ENCODE results near the gene SMIM35.

SMIM35 gene

DNA sequence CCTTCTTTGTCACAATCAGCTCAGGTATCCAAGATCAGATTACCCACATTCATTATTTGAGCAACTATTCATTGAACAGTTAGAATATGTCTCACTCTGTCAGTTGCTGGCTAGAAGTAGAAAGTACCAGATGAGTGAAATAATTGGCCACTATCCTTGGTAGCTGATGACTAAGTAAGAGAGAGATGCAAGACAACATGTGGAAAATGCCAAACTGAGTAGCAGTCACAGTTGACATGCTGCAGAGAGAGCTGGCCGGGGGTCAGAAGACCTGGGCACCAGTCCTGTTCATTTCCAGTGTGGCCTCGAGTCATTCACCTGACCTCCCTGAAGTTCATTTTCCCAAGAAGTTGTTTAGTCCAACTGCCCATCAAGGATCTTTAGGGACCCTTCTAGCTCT lies 22.5 kb upstream of the SMIM35 start:
- no peak for DNase-seq (ENCODE audit: low spot score)

DNA sequence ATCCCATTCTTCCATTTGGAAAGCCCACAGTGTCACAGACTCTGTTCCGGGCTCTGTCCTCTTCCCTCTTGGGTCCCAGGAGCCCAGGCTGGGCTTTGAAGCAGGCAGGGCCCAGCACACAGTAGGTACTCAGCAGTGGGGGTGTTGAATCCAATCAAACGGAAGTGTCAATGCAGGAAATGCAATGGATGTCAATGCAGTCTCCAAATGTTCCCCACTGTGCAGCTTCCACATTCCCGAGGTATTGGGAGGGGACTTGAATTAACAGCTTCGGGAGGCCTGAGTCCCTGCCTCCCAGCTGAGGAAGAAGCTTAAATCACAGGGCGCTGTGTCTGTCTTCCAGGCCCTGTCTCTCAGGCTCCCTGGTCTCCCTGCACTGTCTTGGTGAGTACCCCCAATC lies 21.8 kb upstream of the SMIM35 start:
- DNase-seq (ENCODE audit: low spot score): peak; percentile 50

DNA sequence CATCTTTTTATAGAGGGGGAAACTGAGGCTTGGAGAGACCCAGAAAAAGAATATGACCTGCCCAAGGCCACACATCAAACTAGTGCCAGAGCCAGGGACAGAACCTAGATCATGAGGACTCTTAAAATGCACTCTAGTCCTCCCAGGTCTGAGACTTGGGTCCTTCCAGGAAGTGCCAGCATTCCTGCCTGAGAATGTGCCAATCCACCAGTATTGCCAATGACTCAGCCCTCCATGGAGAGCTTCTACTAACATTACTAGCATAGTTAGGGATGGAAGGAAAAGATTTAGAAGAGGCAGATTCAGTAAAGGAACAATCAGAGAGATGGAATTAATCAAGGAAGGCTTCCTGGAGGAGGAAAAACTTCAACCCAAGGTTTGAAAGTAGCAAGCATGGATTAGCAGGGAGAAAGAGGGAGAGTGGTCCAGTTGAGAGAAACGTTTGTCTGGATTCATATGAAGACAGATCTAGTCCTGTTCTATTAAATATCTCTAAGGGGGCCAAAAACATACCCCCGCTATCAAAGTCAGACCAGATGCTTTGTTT lies 20.1 kb upstream of the SMIM35 start:
- DNase-seq (ENCODE audit: low spot score): no peak

DNA sequence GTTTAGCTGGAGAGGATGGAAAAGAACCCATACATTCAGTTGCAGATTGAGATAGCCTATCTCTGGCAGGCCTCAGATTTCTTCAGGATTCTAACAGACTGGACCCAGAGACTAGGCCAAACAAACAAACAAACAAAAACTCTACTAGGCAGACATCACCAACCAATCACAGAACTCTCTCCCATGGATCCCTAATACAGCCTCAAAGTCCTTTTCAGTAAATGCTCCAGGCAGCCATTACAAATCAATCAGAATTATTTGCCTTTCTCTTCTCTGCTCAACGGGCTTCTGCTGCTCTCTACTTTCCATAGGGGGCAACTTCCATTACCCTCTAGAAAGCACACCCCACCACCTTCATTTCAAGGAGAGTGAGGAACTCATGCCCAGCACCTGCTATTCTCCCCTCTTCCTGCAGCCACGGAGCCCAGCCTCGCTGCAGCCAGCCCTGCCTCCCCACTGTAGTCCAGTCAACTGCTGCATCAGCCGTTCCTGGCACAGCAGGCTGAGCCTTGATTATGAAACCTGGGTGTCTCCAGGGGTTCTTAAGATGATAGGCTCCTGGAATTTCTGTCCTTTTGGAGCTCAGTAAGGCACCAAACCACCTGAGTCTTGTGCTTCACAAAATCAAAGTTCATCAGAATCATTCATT lies 19.0 kb upstream of the SMIM35 start:
- no peak for DNase-seq (ENCODE audit: low spot score)

DNA sequence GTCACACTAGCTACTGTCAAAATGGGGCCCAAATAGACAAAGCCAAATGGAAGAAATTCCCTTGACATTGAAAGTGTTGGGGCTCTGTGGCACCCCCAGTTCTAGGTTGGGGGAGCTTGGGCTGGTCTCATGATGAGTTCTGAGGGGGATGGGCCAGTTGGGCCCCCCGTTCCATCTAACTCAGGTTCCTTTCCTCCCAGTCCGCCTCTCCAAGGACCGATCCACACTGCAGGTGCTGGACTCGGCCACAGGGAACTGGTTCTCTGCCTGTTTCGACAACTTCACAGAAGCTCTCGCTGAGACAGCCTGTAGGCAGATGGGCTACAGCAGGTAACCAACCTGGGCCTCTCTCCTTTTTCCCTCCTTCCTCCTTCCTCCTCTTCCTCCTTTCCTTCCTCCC lies 17.7 kb upstream of the SMIM35 start:
- no peak for DNase-seq (ENCODE audit: low spot score)

DNA sequence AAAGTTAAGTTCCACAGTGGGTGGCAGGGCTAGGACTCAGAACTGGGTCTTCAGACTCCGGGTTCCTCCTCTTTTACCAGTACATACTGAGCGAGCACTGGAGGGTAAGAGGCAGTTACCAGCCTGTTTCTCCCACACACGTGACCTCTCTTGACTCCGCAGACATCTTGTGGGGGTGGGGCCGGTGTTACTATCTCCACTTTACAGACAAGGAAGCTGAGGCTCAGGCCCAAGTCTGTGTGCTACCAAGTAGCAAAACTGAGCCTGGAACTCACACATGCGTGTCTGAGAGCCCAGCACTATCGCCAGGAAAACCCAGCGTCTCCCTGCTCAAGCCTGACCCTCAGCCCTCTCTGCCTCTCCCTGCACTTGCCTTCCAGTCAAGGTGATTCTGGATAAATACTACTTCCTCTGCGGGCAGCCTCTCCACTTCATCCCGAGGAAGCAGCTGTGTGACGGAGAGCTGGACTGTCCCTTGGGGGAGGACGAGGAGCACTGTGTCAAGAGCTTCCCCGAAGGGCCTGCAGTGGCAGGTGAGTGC lies 16.0 kb upstream of the SMIM35 start:
- no peak for DNase-seq (ENCODE audit: low spot score)

DNA sequence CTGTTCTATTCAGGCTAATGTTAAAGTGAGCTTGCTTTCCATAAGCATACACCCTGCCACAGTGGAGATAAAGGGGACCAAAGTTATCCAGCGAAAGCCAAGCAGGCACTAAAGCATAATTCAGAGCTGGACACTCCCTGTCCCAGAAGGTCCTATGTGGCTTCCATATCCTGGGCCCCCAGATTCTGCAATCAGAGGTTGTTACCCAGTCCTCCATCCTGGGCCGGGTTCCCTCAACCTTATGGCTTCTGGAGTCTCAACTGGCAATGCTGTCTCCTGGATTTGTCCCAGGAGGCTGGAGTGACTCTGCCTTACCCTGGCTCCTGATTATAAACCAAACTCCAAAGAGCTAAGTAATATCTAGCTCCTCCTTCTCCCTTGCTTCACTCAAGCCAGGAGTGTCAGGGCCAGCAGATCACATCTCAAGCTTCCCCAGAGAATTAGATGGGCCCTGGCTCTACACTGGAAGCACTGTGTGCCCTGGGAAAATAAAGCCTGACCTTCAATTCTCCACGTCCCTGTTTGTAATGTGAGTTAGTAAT lies 14.0 kb upstream of the SMIM35 start:
- DNase-seq (ENCODE audit: low spot score): no peak

DNA sequence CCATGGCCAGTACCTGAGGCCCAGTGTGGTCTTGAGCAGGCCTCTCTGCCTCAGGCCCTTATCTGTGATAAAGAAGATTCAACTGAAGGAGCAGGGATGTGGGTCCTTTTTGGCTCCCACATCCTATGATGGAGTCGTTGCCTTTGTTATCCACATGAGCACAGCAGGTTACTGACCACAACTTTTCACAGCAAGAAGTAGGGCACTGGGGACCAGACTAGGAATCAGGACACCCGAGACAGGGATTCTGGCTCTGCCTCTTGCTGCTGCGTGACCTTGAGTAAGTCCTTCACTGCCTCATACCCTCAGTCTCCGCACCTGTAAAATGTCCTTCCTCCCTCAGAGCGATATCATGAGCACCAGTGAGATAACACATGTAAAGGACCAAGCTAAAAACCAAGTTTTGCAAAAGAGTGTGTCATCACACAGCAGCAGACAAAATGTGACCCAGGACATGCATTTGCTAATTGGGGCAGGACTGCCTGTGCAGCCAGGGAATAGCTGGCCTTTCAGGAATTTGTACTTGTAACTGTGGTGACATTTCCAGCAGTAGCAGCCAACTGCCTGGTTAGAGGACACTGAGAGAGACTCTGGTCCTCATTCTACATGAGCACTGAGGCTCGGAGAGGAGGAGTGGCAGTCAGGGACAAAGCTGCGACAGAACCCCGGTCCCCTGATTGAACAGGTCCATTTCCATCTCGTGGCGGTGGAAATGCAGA lies 13.2 kb upstream of the SMIM35 start:
- no peak for DNase-seq (ENCODE audit: low spot score)

DNA sequence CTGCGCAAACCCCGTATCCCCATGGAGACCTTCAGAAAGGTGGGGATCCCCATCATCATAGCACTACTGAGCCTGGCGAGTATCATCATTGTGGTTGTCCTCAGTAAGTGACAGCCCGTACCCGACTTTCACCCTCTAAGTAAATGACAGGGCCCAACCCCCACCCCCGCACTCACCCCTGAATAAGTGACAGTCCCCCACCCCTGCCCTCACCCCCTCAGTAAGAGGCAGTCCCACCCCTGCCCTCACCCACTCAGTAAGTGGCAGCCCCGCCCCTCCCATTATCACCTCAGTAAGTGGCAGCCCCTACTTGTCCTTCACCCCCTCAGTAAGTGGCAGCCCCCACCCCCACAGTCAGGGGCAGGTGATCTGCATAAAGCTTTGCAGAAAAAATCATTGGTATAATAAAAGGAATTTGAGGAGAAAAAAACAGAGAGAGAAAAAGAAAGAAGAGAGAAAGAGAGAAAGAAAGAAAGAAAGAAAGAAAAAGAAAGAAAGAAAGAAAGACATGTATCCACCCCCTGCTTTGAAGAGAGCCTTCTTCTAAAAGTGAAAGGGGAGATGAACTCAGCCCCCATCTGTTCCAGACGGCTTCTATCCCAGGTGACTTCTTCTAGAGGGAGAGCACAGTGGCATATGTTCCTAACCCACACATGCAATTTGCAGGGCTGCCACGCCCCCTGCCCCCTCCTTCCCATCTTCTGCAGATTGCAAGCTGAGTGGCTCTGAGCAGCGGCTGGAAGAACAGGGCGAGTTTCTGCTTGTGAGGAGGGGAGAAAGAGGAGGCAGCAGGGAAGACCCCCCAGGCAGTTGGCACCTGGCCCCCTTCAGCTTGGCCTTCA lies 12.5 kb upstream of the SMIM35 start:
- no peak for DNase-seq (ENCODE audit: low spot score)

DNA sequence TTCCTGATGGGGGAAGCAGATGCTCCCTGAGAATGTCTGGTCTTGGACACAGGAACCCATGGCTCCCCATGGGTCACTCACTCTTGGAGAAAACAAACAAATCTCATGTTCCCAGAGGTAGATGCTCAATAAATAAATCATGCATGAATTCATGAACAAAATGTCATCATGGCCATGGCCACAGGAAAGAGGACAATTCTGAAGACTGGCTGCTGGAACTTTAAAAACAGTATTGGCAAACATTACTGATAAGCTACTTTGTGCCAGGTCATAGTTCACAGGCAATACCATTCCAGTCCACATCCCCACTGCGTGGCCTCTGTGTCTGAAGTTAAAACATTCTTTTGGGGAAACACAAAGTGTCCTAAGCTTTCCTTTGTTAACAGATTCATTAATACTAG lies 9.2 kb upstream of the SMIM35 start:
- no peak for DNase-seq (ENCODE audit: low spot score)

DNA sequence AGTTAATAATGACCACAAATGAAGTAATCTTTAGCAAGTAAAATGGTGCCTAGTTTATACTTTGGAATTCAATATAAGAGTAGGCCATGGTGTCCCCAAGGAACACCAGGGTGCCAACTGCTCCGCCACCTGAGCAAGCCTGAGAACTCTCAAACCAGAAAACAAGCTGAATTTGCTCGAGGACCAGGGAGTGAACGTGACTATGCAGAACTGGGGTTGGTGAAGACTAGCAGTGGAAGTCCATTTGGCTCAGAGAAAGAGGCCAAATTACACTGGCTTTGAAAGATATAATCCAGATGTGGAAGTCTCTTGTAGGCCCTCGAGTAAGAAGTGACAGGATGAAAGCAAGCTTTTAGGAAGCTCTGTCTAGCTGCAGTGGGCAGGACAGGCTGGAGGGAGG lies 8.7 kb upstream of the SMIM35 start:
- DNase-seq (ENCODE audit: low spot score): no peak

DNA sequence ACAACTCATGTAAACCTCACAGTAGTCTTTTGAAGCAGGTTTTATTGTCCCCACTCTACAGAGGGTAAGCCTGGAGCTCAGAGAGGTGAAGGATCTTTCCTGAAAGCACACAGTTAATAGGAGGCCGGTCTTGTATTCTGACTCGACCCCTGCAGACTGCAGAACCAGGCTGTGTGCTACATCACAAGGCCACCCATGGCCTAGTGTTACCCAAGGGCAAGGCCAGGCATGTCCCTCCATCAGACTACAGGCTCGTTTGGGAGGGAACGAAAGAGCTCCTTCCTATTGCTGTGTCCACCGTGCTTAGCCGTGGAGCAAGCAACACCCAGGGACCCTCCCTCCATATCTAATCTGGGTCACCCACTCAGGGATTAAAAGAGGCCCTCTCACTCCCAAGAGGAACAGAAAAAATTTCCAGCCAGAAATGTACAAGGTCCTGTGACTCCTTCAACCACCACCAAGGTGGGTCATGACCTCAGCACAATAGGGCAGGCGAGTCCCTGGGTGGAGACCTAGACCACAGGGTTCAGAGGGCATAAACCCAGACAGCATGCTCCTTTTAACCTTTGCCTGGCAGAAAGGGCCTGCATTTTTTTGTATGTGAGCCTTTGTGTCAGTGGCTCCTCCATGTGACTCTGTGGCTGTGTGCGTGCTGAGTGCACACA lies 6.3 kb upstream of the SMIM35 start:
- no peak for DNase-seq (ENCODE audit: low spot score)

DNA sequence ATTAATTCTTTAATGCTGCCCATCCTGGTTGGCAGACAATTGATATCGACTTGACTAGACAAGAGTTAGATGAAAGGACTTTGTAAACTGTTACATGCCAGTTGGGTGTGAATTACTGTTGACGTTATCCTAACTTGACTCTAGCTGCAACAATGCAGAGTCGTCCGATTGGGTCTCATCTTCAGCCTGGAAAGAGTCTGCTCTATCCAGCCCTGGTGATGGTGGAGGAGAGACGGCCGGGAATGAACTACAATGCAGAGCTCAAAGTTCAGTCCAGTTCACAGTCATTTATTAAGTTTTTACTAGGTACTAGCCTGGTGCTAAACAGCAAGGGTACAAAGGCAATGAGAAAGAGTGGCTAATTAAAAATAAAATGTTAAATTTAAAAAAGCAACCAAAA lies 4.9 kb upstream of the SMIM35 start:
- no peak for DNase-seq (ENCODE audit: low spot score)

DNA sequence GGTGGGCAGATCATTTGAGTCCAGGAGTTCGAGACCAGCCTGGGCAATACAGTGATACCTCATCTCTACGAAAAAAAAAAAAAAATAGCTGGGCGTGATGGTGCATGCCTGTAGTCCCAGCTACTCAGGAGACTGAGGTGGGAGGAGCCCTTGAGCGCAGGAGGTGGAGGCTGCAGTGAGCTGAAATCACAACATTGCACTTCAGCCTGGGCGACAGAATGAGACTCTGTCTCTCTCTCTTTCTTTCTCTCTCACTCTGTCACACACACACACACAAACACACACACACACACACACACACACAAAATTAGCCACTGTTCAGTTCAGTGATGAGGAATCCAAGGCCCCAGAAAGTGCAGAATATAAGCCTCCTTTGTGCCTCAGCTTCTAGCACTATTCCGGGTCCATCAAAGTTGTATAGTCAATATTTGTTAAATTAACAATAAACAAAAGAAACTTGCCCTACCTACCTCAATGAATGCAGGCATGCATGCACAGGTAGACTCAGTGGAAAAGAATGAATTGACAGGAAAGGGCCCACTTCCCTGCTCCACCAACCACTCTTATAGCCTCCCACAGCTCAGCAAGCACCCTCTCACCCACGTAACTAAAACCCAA lies 3.9 kb upstream of the SMIM35 start:
- DNase-seq (ENCODE audit: low spot score): no peak

DNA sequence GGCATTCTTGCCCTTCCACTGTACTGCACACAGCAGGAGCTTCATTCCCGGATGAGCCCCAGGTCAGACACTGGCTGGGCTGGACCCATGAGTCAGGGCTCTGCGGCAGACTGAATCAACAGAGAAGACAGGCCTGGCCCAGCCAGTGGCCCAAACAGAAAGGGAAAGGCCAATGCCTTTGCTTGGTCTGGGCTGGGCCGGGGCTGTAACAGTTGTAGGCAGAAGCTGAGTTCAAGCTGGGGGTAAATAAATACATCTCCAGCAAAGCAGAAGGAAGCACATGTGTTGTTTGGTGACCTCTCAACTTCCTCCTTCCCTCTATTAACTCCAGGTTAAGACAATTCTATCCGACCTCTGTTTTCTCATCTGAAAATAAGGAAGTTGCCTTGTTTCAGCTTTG lies 1.8 kb upstream of the SMIM35 start:
- no peak for DNase-seq (ENCODE audit: low spot score)

DNA sequence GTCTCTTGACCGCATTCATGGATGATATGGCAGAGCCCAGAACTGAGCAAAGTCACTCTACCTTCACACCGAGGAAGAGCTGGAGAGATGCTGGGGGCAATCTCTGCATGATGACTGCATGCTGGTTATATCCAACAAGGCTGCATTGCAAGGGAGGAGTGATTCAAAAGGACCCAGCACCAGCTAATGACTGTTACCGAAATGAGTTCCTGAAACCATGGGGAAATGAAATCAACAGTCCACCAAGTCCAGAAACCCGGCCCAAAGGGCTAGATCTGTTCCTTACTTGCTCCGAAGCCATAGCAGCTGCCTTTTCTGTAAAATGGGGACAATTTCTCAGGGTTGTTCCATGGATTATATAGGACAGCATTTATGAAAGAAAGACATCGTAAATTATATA lies 1.2 kb upstream of the SMIM35 start:
- no peak for DNase-seq (ENCODE audit: low spot score)

DNA sequence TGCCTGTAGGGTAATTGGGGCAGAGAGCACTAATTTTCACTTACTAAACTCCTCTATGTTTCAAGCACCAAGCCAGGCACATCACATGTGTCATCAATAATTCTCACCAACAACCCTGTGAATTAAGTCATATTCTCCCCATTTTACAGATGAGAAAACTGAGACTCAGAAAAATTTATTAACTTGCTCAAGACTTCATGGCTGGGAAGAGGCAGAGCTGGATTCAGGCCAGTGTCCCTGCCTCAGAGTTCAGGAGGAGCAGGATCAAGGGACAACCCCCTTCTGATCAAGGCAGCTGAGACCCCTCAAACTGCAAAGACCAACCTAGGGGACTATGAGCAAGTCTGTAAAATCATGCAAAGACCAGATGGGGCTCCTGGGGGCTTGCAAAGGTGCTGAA lies 2.1 kb downstream of the SMIM35 start:
- no peak for DNase-seq (ENCODE audit: low spot score)

DNA sequence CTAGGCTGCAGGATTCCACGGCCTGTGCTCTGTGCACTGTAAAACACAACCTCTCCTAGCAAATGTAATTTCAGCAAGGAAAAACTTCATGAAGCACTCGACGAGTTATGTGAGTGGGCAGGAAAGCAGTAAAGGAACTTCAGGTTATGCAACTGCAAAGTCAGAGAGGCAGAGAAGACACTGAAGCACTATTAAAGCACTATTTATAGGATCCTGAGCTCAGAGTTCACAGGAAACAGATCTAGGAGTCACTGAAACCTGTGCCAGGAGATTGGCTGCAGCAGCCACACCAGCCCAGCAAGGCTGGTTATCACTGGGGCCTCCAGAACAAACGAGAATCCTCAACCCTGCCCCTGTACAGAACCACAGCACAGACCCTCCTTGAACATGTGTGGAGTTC lies 2.5 kb downstream of the SMIM35 start:
- no peak for DNase-seq (ENCODE audit: low spot score)

DNA sequence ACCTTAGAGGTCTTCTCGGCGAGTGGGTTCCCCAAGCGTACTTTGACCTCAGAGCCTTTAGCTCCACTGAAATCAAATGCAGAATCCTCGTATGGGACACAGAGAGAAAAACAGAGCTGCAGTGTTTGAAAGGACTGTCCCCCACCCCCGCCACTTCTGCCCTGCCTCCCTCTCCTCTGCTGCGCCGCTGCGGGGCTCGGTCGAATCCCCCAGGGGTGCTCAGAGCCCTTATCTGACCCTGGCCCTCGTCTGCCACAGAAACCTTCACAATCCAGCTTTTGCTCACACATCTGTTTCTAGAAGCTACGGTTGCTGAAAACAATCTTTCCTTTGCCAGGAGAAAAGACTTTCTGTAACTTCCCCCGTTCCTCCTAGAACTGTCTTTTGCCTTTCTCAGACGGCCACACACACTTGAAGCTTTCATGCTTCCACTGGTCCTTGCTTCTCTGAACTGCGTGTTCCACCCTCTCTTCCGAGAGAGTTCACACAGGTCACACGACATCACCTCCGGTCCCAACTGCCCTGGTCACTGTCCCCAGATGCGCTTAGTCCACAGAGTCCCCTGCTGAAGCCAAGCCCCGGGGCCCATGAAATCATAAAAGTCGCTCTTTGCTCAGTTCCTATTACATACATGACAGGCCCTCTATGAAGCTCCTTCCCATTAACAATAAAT lies 3.7 kb downstream of the SMIM35 start:
- DNase-seq (ENCODE audit: low spot score): no peak

DNA sequence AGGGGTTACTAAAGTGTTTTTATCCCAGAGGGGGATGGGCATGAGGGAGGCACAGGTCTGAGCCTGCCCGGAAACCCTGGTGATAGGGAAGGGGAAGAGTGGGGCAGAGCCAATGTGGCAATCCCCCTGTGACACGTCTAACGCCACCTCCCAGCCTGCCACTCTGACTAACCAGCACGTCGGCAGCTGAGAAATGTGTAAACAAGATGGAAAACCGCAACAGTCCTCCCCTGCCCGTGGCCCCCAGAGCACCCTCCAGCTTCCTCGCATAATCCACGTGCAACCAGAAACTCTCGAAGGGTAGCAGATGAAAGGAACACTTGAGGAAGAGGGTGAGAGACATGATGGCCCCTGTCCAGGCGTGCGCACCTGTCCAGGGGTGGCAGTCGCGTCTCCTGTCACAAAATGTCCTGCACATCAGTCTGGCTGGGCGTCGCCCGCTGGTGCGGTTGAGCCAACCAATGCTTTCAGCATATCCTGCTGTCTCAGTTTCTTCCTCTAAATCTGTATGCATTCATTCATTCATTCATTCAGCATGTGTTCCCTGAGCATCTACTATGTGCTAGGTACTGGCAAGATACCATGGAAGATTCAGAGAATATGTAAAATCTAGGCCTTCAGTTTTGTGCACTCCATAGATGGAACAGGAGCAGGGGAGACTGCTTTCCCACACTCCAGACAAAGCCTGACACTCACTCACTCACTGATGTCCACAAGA lies 5.4 kb downstream of the SMIM35 start:
- no peak for DNase-seq (ENCODE audit: low spot score)
